ENCODE data around the gene SMCO1. TPM values are rescaled to one million over a fixed set of nuclear protein-coding genes. Genes with fewer than 3 reads are reported as not detected.
"Not testable (repeated sequence)": the region's sequence is repeated elsewhere in the genome, so short reads cannot be mapped to it uniquely, and the experiment has no call there.

SMCO1 gene
- total and polyA plus RNA-seq, 2 donors (not counting 3 experiments of a cell fraction or from before 2014, with no cell fraction given), result not detected

DNA sequence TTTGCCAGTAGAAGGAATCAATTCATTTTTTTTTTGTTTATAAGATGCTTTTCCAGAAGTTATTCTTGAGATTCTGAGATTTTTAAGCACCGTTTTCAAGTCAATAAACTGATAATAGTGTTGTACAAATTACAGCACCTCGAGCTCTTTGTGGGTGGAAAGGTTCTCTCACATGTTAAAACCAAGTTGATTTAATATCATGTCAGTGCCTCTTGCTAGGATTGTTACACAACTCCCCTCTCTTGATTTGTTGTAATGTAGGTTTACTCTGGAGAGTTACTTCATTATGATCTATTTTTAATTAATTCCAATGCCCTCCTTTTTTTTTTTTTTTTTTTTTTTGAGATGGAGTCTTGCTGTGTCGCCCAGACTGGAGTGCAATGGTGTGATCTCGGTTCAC lies 57.1 kb downstream of the SMCO1 start:
- ChIA-PET CTCF (interaction anchor here (1.3 kb wide), 1 partner anchor 22 kb away, joined by 3 read pairs; no protein-coding TSS in a partner anchor), POLR2A (no interaction called here)
- no TSS peak for BruUV-seq (replicated peaks)
- H3K27me3 ChIP-seq (ENCODE audit: control insufficient read depth in 2 of 2, insufficient read depth in 2 of 2, low read length in 2 of 2), result no peaks in the 10 kb centered on the region
- no peaks in the 10 kb centered on the region for H3K36me3 ChIP-seq (ENCODE audit: control insufficient read depth in 2 of 2, extremely low read depth in 1 of 2, insufficient read depth in 2 of 2, low read length in 2 of 2)
- H3K27ac ChIP-seq (ENCODE audit: insufficient read depth, low read depth, low read length), result no peak overlapping the region
- H3K9me3 ChIP-seq (replicated peaks; ENCODE audit: control insufficient read depth, insufficient read depth, low read length), result peaks cover 2% of the 10 kb centered on the region
- no peaks in the 10 kb centered on the region for H3K79me2 ChIP-seq (ENCODE audit: control insufficient read depth, insufficient read depth, low read length)
- no peaks in the 10 kb centered on the region for H3K9me1 ChIP-seq (replicated peaks; ENCODE audit: control insufficient read depth, extremely low read depth, insufficient read depth, low read length)
- no peak overlapping the region for H3K4me2 ChIP-seq (ENCODE audit: insufficient read depth, low read length)
- H3K9ac ChIP-seq (replicated peaks; ENCODE audit: extremely low read depth, insufficient read depth, low read length), result no peak overlapping the region
- no peak for DNase-seq (ENCODE audit: low read depth, low spot score)
- no peaks in the 10 kb centered on the region for H4K20me1 ChIP-seq (replicated peaks; ENCODE audit: control insufficient read depth, extremely low read depth, insufficient read depth, low read length)
- FAIRE-seq, result no peak
- TF ChIP-seq POLR2AphosphoS5 (IDR thresholded peaks at IDR 0.05; ENCODE audit: insufficient read depth, low read depth, low read length), result no peak
- no peak for TF ChIP-seq GATA2 (IDR thresholded peaks at IDR 0.05; ENCODE audit: insufficient read depth, insufficient read length, low read depth, low read length)
- no peak for TF ChIP-seq POLR2A (IDR thresholded peaks at IDR 0.05; ENCODE audit: low read depth, low read length)
- no peak for TF ChIP-seq MYC (IDR thresholded peaks at IDR 0.05; ENCODE audit: low read depth, low read length)
- TF ChIP-seq, protein P1, sequence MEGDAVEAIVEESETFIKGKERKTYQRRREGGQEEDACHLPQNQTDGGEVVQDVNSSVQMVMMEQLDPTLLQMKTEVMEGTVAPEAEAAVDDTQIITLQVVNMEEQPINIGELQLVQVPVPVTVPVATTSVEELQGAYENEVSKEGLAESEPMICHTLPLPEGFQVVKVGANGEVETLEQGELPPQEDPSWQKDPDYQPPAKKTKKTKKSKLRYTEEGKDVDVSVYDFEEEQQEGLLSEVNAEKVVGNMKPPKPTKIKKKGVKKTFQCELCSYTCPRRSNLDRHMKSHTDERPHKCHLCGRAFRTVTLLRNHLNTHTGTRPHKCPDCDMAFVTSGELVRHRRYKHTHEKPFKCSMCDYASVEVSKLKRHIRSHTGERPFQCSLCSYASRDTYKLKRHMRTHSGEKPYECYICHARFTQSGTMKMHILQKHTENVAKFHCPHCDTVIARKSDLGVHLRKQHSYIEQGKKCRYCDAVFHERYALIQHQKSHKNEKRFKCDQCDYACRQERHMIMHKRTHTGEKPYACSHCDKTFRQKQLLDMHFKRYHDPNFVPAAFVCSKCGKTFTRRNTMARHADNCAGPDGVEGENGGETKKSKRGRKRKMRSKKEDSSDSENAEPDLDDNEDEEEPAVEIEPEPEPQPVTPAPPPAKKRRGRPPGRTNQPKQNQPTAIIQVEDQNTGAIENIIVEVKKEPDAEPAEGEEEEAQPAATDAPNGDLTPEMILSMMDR (IDR thresholded peaks at IDR 0.05; ENCODE audit: extremely low read depth in 1 of 2, insufficient read depth in 1 of 2, low read depth in 1 of 2, low read length in 2 of 2), result no peak
- no peak for TF ChIP-seq EZH2 (IDR thresholded peaks at IDR 0.05; ENCODE audit: borderline replicate concordance, low read depth, low read length, severe bottlenecking)
- TF ChIP-seq, protein P2, sequence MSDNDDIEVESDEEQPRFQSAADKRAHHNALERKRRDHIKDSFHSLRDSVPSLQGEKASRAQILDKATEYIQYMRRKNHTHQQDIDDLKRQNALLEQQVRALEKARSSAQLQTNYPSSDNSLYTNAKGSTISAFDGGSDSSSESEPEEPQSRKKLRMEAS (IDR thresholded peaks at IDR 0.05; ENCODE audit: insufficient read depth, insufficient read length), result no peak
- TF ChIP-seq JUN (IDR thresholded peaks at IDR 0.05; ENCODE audit: borderline replicate concordance, insufficient read depth, insufficient read length, low read depth), result no peak
- TF ChIP-seq FOS (IDR thresholded peaks at IDR 0.05; ENCODE audit: borderline replicate concordance, insufficient read depth, low read length), result no peak
- intact Hi-C loops (cut with micrococcal nuclease), result no loop called here
- dilution Hi-C loops (cut with MboI; ENCODE audit: extremely low pct_ligation_motif_present, low sequenced_read_pairs), result no loop called here
- H3K4me1 ChIP-seq (ENCODE audit: control insufficient read depth, extremely low read depth, insufficient read depth, low read length), result no peaks in the 10 kb centered on the region
- H2AFZ ChIP-seq (ENCODE audit: low read depth, low read length), result no peak overlapping the region
- H3K4me3 ChIP-seq (replicated peaks in 1 of 3; ENCODE audit: insufficient read depth in 1 of 3, low read depth in 1 of 3, low read length in 3 of 3), result no peak overlapping the region

DNA sequence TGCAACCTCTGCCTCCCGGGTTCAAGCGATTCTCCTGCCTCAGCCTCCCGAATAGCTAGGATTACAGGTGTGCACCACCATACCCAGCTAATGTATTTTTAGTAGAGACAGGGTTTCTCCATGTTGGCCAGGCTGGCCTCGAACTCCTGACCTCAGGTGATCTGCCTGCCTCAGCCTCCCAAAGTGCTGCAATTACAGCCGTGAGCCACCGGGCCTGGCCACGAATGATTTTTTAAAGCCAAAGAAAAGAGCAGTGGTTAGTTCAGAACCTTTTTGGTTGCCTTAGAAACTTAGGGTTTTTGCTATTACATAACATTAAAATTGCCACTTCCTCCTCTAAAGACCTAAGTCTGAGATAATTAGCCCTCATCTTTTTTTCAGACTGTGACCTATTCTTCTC lies 57.7 kb downstream of the SMCO1 start:
- POLR2A ChIA-PET, result not testable (repeated sequence)
- CTCF ChIA-PET, result interaction anchor here (0.7 to 1.9 kb wide), 3 partner anchors 13 to 25 kb away, joined by 3 to 5 read pairs (median 4); partner anchors contain the start of gene UBXN7

More for the DNA sequence above, 57.7 kb downstream of the SMCO1 start:
- H3K79me2 ChIP-seq (ENCODE audit: control insufficient read depth, insufficient read depth, low read length); H3K4me2 ChIP-seq (ENCODE audit: insufficient read depth, low read length); H3K4me3 ChIP-seq (replicated peaks in 1 of 3; ENCODE audit: insufficient read depth in 1 of 3, low read depth in 1 of 3, low read length in 3 of 3); dilution Hi-C loops (cut with MboI; ENCODE audit: extremely low pct_ligation_motif_present, low sequenced_read_pairs); H3K9ac ChIP-seq (replicated peaks; ENCODE audit: extremely low read depth, insufficient read depth, low read length); H3K36me3 ChIP-seq (ENCODE audit: control insufficient read depth in 2 of 2, extremely low read depth in 1 of 2, insufficient read depth in 2 of 2, low read length in 2 of 2); intact Hi-C loops (cut with micrococcal nuclease); H3K27ac ChIP-seq (ENCODE audit: insufficient read depth, low read depth, low read length); FAIRE-seq; H3K9me1 ChIP-seq (replicated peaks; ENCODE audit: control insufficient read depth, extremely low read depth, insufficient read depth, low read length); BruUV-seq (replicated peaks); H3K9me3 ChIP-seq (replicated peaks; ENCODE audit: control insufficient read depth, insufficient read depth, low read length); H4K20me1 ChIP-seq (replicated peaks; ENCODE audit: control insufficient read depth, extremely low read depth, insufficient read depth, low read length); H3K4me1 ChIP-seq (ENCODE audit: control insufficient read depth, extremely low read depth, insufficient read depth, low read length); H2AFZ ChIP-seq (ENCODE audit: low read depth, low read length); DNase-seq (ENCODE audit: low read depth, low spot score); H3K27me3 ChIP-seq (ENCODE audit: control insufficient read depth in 2 of 2, insufficient read depth in 2 of 2, low read length in 2 of 2): not testable (repeated sequence)

All from endothelial cell of umbilical vein (primary cell).